ENCODE measurements around the gene ZBTB7C.

The ZBTB7C gene

GRCh38 chr18:48080546-48080945, 328.6 kb downstream of the ZBTB7C start:
- no peak overlapping the region for H3K9ac ChIP-seq (ENCODE audit: insufficient read length, low read depth)
- peaks cover 9% of the 10 kb centered on the region for H3K4me1 ChIP-seq (ENCODE audit: insufficient read depth, insufficient read length)
- no peak for TF ChIP-seq ZNF274 (IDR thresholded peaks at IDR 0.05; ENCODE audit: low read depth, low read length)
- no peak for TF ChIP-seq SUZ12 (IDR thresholded peaks at IDR 0.05; ENCODE audit: extremely low read depth, insufficient read depth, insufficient read length)
- no peak for TF ChIP-seq YY1 (IDR thresholded peaks at IDR 0.05; ENCODE audit: insufficient read depth, insufficient read length)
- H3K27me3 ChIP-seq (ENCODE audit: insufficient read depth, insufficient read length): no peaks in the 10 kb centered on the region
- H3K9me3 ChIP-seq (ENCODE audit: insufficient read depth, low read length): no peaks in the 10 kb centered on the region
- no peaks in the 10 kb centered on the region for H3K36me3 ChIP-seq (ENCODE audit: insufficient read depth, insufficient read length, low read length)
- DNase-seq (ENCODE audit: low read depth, low spot score): no peak
- no peak overlapping the region for H3K4me3 ChIP-seq (ENCODE audit: insufficient read length, low read depth)

DNA sequence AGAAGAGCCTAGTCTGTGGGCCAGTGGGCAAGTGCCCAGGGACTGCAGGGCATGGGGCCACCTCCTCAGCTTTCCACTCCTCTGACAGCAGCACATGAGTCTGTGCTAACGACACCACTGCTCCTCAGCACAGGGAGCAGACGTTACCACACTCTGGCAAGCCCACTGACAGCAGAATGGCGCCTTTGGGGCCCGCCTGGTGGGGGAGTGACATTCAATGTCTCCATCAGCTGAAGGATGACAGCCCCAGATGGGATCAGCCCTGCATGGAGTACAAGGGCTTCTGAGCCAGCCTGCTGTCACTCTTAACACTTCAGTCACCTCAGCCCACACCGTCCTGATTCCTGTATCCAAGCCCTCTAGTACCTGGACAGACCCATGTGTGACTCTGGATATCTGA, 329.3 kb downstream of the ZBTB7C start:
- TF ChIP-seq YY1 (IDR thresholded peaks at IDR 0.05; ENCODE audit: insufficient read depth, insufficient read length) (no peak), ZNF274 (IDR thresholded peaks at IDR 0.05; ENCODE audit: low read depth, low read length) (no peak), SUZ12 (IDR thresholded peaks at IDR 0.05; ENCODE audit: extremely low read depth, insufficient read depth, insufficient read length) (no peak)
- no peak overlapping the region for H3K4me3 ChIP-seq (ENCODE audit: insufficient read length, low read depth)
- H3K36me3 ChIP-seq (ENCODE audit: insufficient read depth, insufficient read length, low read length): no peaks in the 10 kb centered on the region
- no peak for DNase-seq (ENCODE audit: low read depth, low spot score)
- no peaks in the 10 kb centered on the region for H3K27me3 ChIP-seq (ENCODE audit: insufficient read depth, insufficient read length)
- no peaks in the 10 kb centered on the region for H3K9me3 ChIP-seq (ENCODE audit: insufficient read depth, low read length)
- peaks cover 11% of the 10 kb centered on the region for H3K4me1 ChIP-seq (ENCODE audit: insufficient read depth, insufficient read length)
- H3K9ac ChIP-seq (ENCODE audit: insufficient read length, low read depth): peak overlapping the region; percentile 32

- Histone ChIP-seq H3K9me3 (ENCODE audit: insufficient read depth, low read length) (no peaks in the 10 kb centered on the region), H3K4me1 (ENCODE audit: insufficient read depth, insufficient read length) (peaks cover 11% of the 10 kb centered on the region), H3K4me3 (ENCODE audit: insufficient read length, low read depth) (no peak overlapping the region), H3K9ac (ENCODE audit: insufficient read length, low read depth) (no peak overlapping the region), H3K27me3 (ENCODE audit: insufficient read depth, insufficient read length) (no peaks in the 10 kb centered on the region), H3K36me3 (ENCODE audit: insufficient read depth, insufficient read length, low read length) (no peaks in the 10 kb centered on the region)
- no peak for TF ChIP-seq ZNF274 (IDR thresholded peaks at IDR 0.05; ENCODE audit: low read depth, low read length)
- no peak for DNase-seq (ENCODE audit: low read depth, low spot score)
Measured at GRCh38 chr18:48078448-48078847, 330.7 kb downstream of the ZBTB7C start.

GRCh38 chr18:48077291-48077690, 331.9 kb downstream of the ZBTB7C start:
- no peaks in the 10 kb centered on the region for H3K36me3 ChIP-seq (ENCODE audit: insufficient read depth, insufficient read length, low read length)
- H3K4me3 ChIP-seq (ENCODE audit: insufficient read length, low read depth): no peak overlapping the region
- DNase-seq (ENCODE audit: low read depth, low spot score): no peak
- H3K9me3 ChIP-seq (ENCODE audit: insufficient read depth, low read length): no peaks in the 10 kb centered on the region
- H3K4me1 ChIP-seq (ENCODE audit: insufficient read depth, insufficient read length): peaks cover 13% of the 10 kb centered on the region
- no peak overlapping the region for H3K9ac ChIP-seq (ENCODE audit: insufficient read length, low read depth)
- TF ChIP-seq SUZ12 (IDR thresholded peaks at IDR 0.05; ENCODE audit: extremely low read depth, insufficient read depth, insufficient read length) (no peak), YY1 (IDR thresholded peaks at IDR 0.05; ENCODE audit: insufficient read depth, insufficient read length) (no peak), ZNF274 (IDR thresholded peaks at IDR 0.05; ENCODE audit: low read depth, low read length) (no peak)
- H3K27me3 ChIP-seq (ENCODE audit: insufficient read depth, insufficient read length): no peaks in the 10 kb centered on the region

DNA sequence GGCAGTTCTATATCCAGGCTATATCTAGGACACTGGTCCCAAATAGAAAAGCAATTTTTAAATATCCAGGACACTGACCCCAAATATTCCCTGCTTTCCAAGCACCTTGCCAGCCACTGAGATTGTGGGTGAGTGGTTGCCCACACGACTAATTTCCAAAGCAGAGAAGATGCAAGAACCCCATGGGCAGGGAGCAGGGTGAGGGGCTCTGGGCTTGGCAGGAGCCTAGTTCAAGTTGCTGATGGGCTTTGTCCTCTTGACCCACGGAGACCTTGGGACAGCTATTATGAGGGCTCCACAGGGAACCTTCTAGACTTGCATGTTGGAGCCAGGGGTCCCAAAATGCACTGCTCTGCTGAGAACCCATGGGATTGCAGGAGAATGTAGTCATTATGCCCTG, 332.7 kb downstream of the ZBTB7C start:
- no peak overlapping the region for H3K9ac ChIP-seq (ENCODE audit: insufficient read length, low read depth)
- DNase-seq (ENCODE audit: low read depth, low spot score): no peak
- no peak overlapping the region for H3K4me3 ChIP-seq (ENCODE audit: insufficient read length, low read depth)
- TF ChIP-seq SUZ12 (IDR thresholded peaks at IDR 0.05; ENCODE audit: extremely low read depth, insufficient read depth, insufficient read length): no peak
- TF ChIP-seq ZNF274 (IDR thresholded peaks at IDR 0.05; ENCODE audit: low read depth, low read length): no peak
- no peak for TF ChIP-seq YY1 (IDR thresholded peaks at IDR 0.05; ENCODE audit: insufficient read depth, insufficient read length)
- no peaks in the 10 kb centered on the region for H3K27me3 ChIP-seq (ENCODE audit: insufficient read depth, insufficient read length)
- H3K9me3 ChIP-seq (ENCODE audit: insufficient read depth, low read length): no peaks in the 10 kb centered on the region
- no peaks in the 10 kb centered on the region for H3K36me3 ChIP-seq (ENCODE audit: insufficient read depth, insufficient read length, low read length)
- peaks cover 13% of the 10 kb centered on the region for H3K4me1 ChIP-seq (ENCODE audit: insufficient read depth, insufficient read length)

DNA sequence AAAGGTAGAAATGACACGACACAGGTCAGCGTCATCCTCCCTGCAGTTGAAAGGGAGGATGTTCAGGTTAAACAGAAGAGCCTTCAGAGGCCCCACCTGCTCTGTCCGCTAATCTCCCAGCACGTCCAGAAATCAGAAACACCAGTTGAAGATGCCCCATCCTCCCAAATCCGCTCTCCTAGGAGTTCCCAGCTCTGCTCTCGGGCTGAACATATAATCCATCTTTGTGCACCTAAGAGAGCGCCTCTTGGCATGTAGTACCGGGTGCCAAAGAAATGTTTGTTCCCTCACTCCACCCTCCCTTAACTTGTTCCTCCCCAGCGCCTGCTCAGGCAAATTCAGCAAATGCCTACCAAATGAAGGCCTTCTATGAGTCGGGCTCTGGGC, 333.5 kb downstream of the ZBTB7C start:
- no peak overlapping the region for H3K9ac ChIP-seq (ENCODE audit: insufficient read length, low read depth)
- H3K4me1 ChIP-seq (ENCODE audit: insufficient read depth, insufficient read length): peaks cover 13% of the 10 kb centered on the region
- no peak for TF ChIP-seq YY1 (IDR thresholded peaks at IDR 0.05; ENCODE audit: insufficient read depth, insufficient read length)
- no peak for TF ChIP-seq ZNF274 (IDR thresholded peaks at IDR 0.05; ENCODE audit: low read depth, low read length)
- no peak for TF ChIP-seq SUZ12 (IDR thresholded peaks at IDR 0.05; ENCODE audit: extremely low read depth, insufficient read depth, insufficient read length)
- H3K4me3 ChIP-seq (ENCODE audit: insufficient read length, low read depth): no peak overlapping the region
- H3K36me3 ChIP-seq (ENCODE audit: insufficient read depth, insufficient read length, low read length): no peaks in the 10 kb centered on the region
- H3K9me3 ChIP-seq (ENCODE audit: insufficient read depth, low read length): no peaks in the 10 kb centered on the region
- no peak for DNase-seq (ENCODE audit: low read depth, low spot score)
- H3K27me3 ChIP-seq (ENCODE audit: insufficient read depth, insufficient read length): no peaks in the 10 kb centered on the region

- H3K9me3 ChIP-seq (ENCODE audit: insufficient read depth, low read length): no peaks in the 10 kb centered on the region
- no peak for DNase-seq (ENCODE audit: low read depth, low spot score)
- TF ChIP-seq YY1 (IDR thresholded peaks at IDR 0.05; ENCODE audit: insufficient read depth, insufficient read length) (no peak), SUZ12 (IDR thresholded peaks at IDR 0.05; ENCODE audit: extremely low read depth, insufficient read depth, insufficient read length) (no peak), ZNF274 (IDR thresholded peaks at IDR 0.05; ENCODE audit: low read depth, low read length) (no peak)
- H3K4me1 ChIP-seq (ENCODE audit: insufficient read depth, insufficient read length): peaks cover 8% of the 10 kb centered on the region
- no peak overlapping the region for H3K9ac ChIP-seq (ENCODE audit: insufficient read length, low read depth)
- no peaks in the 10 kb centered on the region for H3K36me3 ChIP-seq (ENCODE audit: insufficient read depth, insufficient read length, low read length)
- no peaks in the 10 kb centered on the region for H3K27me3 ChIP-seq (ENCODE audit: insufficient read depth, insufficient read length)
- no peak overlapping the region for H3K4me3 ChIP-seq (ENCODE audit: insufficient read length, low read depth)
Measured at GRCh38 chr18:48074929-48075706, 334.1 kb downstream of the ZBTB7C start.

Measured in NT2/D1 (cell line).